Neuronal stem cell (in vitro differentiated cells): ENCODE measurements around the gene MSX2. TPM values are rescaled to one million over a fixed set of nuclear protein-coding genes. Genes with fewer than 3 reads are reported as not detected.
A peak's percentile ranks its signal among the peaks of the same experiment; 100 is the strongest.

Source experiments
- DNase-seq: peaks from one replicate; pipeline ENCODE4 v3.0.0-alpha.2; 2013; ENCODE audit warnings: low spot score
- H2AFZ ChIP-seq: one replicate; pipeline ENCODE4 v1.6.1; 2013; ENCODE audit warnings: mild to moderate bottlenecking, low read length, inconsistent platforms
- H2AK5ac ChIP-seq: 2 replicates; pipeline ENCODE4 v1.6.1; 2013; ENCODE audit warnings: low read depth, mild to moderate bottlenecking, inconsistent platforms, low read length, moderate library complexity, mixed read lengths
- H2BK120ac ChIP-seq: 2 replicates; pipeline ENCODE4 v1.6.1; 2013; ENCODE audit warnings: low read depth, mild to moderate bottlenecking, inconsistent platforms, low read length, moderate library complexity, mixed read lengths
- H2BK12ac ChIP-seq: one replicate; pipeline ENCODE4 v1.6.1; 2013; ENCODE audit warnings: low read length, inconsistent platforms
- H2BK15ac ChIP-seq: 2 replicates; pipeline ENCODE4 v1.6.1; 2013; ENCODE audit warnings: mild to moderate bottlenecking, low read length, inconsistent platforms, mixed read lengths
- H2BK5ac ChIP-seq: one replicate; pipeline ENCODE4 v1.6.1; 2013; ENCODE audit warnings: inconsistent platforms, mild to moderate bottlenecking, low read length, moderate library complexity
- H3K14ac ChIP-seq: one replicate; pipeline ENCODE4 v1.6.1; 2013; ENCODE audit warnings: low read length, inconsistent platforms
- H3K18ac ChIP-seq: 2 replicates; pipeline ENCODE4 v1.6.1; 2013; ENCODE audit warnings: low read length, inconsistent platforms
- H3K23ac ChIP-seq: 2 replicates; pipeline ENCODE4 v1.6.1; 2013; ENCODE audit warnings: low read depth, mild to moderate bottlenecking, mixed read lengths, low read length, inconsistent platforms; ENCODE audit not compliant: poor library complexity
- H3K27ac ChIP-seq: replicated peaks from 3 replicates; pipeline ENCODE4 v1.5.1; 2013; ENCODE audit warnings: low read length, inconsistent platforms
- H3K27me3 ChIP-seq, 3 experiments: 2 replicates each; pipeline ENCODE4 v1.6.1; 2013; ENCODE audit warnings: low read length in 3 of 3, mild to moderate bottlenecking in 2 of 3, inconsistent platforms in 1 of 3, low read depth in 1 of 3, mixed read lengths in 1 of 3, moderate library complexity in 1 of 3; ENCODE audit not compliant: control insufficient read depth in 3 of 3, insufficient read depth in 3 of 3
- H3K36me3 ChIP-seq, 2 donors: replicated peaks in 1 of 2; 2 replicates each; pipeline ENCODE4 v1.6.1; 2013; ENCODE audit warnings: low read length in 2 of 2; ENCODE audit not compliant: control insufficient read depth in 2 of 2, insufficient read depth in 2 of 2
- H3K4ac ChIP-seq: 2 replicates; pipeline ENCODE4 v1.6.1; 2013; ENCODE audit warnings: inconsistent platforms, mild to moderate bottlenecking, low read length, moderate library complexity
- H3K4me1 ChIP-seq, 2 donors: 1 replicate in 1 of 2; 2 replicates in 1 of 2; pipeline ENCODE4 v1.6.1; 2013; ENCODE audit warnings: low read length in 2 of 2, low read depth in 1 of 2; ENCODE audit not compliant: control insufficient read depth in 2 of 2, insufficient read depth in 1 of 2
- H3K4me2 ChIP-seq: one replicate; pipeline ENCODE4 v1.6.1; 2013; ENCODE audit warnings: mild to moderate bottlenecking, low read length, inconsistent platforms; ENCODE audit not compliant: insufficient read depth, poor library complexity, severe bottlenecking
- H3K4me3 ChIP-seq, 2 donors: 2 replicates each; pipeline ENCODE4 v1.5.1; 2013; ENCODE audit warnings: low read length in 2 of 2, mild to moderate bottlenecking in 2 of 2, inconsistent platforms in 1 of 2, moderate library complexity in 1 of 2
- H3K79me1 ChIP-seq: one replicate; pipeline ENCODE4 v1.6.1; 2013; ENCODE audit warnings: low read depth, mild to moderate bottlenecking, inconsistent platforms, low read length, moderate library complexity
- H3K9ac ChIP-seq: one replicate; pipeline ENCODE4 v1.6.1; 2013; ENCODE audit warnings: mild to moderate bottlenecking, low read depth, low read length, inconsistent platforms; ENCODE audit not compliant: poor library complexity
- H3K9me3 ChIP-seq, 2 donors: replicated peaks in 1 of 2; 2 replicates each; pipeline versions ENCODE3 to v1.6.1; 2013; ENCODE audit warnings: low read length in 2 of 2, mild to moderate bottlenecking in 2 of 2, inconsistent platforms in 1 of 2, low read depth in 1 of 2, mixed read lengths in 1 of 2, moderate library complexity in 1 of 2; ENCODE audit not compliant: control insufficient read depth in 2 of 2, insufficient read depth in 1 of 2
- H4K8ac ChIP-seq: one replicate; pipeline ENCODE4 v1.6.1; 2013; ENCODE audit warnings: low read depth, mild to moderate bottlenecking, inconsistent platforms, low read length, moderate library complexity
- H4K91ac ChIP-seq: one replicate; pipeline ENCODE4 v1.6.1; 2013; ENCODE audit warnings: low read length, low read depth, mild to moderate bottlenecking, inconsistent platforms; ENCODE audit not compliant: poor library complexity
- WGBS, 2 donors: extraction: QIAGEN DNeasy Blood & Tissue Kit; methylation state at CpG; one replicate each; pipeline ENCODE4 v1.1.7; 2013; ENCODE audit warnings: missing lambda C conversion rate in 2 of 2, mixed read lengths in 1 of 2; ENCODE audit not compliant: insufficient read length in 2 of 2, insufficient replicate concordance in 1 of 2; ENCODE audit errors: extremely low coverage in 2 of 2; 5-methylcytosine and 5-hydroxymethylcytosine counted together
- polyA plus RNA-seq, 2 experiments: library from polyadenylated mRNA; stranded (reverse); fragments of 200-250 nt; gene quantifications; one replicate each; pipeline ENCODE4 v1.2.3, GENCODE V29; 2013

MSX2 gene
- 0.46 TPM for polyA plus RNA-seq (2013, experiment 1 of 2)
- 0.54 TPM for polyA plus RNA-seq (2013, experiment 2 of 2)

- DNase-seq: peak; percentile 91
- peaks cover 54 to 97% (median 90%) of the 10 kb centered on the region in 3 experiments for H3K27me3 ChIP-seq
- no peak within 1 kb of the TSS for H3K27ac ChIP-seq
Measured at GRCh38 chr5:174724484-174725260, at the start of gene MSX2. Gene MSX2, plus strand, starts transcription at chr5:174724582. Its CDS starts 78 bp downstream, at chr5:174724660.

DNA sequence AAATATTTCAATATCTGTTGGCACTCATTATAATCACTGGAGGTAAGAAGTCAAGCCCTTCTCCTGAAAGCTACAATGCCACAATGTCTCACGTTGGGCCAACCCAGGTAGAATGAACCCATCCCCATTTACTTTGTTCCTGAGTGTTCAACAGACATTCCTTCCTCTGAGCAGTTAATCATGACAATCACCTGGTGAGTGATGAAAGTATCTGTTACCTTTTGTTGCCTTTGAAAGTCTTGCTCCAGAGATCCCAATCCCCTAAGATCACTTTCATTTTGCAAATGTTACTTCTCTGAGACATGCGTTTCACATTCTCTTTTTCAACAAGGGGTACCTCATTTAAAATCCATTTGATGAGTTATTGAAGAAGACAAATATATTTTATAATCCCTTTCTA lies 49.3 kb upstream of the MSX2 start:
- H3K36me3 ChIP-seq: no peaks in the 10 kb centered on the region
- no peak overlapping the region for H3K4ac ChIP-seq
- H3K79me1 ChIP-seq: no peaks in the 10 kb centered on the region
- no peak overlapping the region for H3K14ac ChIP-seq
- no peak overlapping the region for H2BK120ac ChIP-seq
- H3K9me3 ChIP-seq: no peaks in the 10 kb centered on the region
- H2BK15ac ChIP-seq: no peak overlapping the region
- H3K9ac ChIP-seq: no peak overlapping the region
- no CpG with 5 or more reads among the region's 2 CpGs for WGBS, 2 donors
- DNase-seq: no peak
- H3K27ac ChIP-seq: no peak overlapping the region
- no peak overlapping the region for H3K23ac ChIP-seq
- no peaks in the 10 kb centered on the region for H3K27me3 ChIP-seq
- no peak overlapping the region for H4K91ac ChIP-seq
- H2AK5ac ChIP-seq: no peak overlapping the region
- H3K18ac ChIP-seq: no peak overlapping the region
- no peak overlapping the region for H3K4me3 ChIP-seq
- no peak overlapping the region for H3K4me2 ChIP-seq
- H2AFZ ChIP-seq: no peak overlapping the region
- no peak overlapping the region for H2BK12ac ChIP-seq
- H2BK5ac ChIP-seq: no peak overlapping the region
- H3K4me1 ChIP-seq: peaks cover 0 to 2% of the 10 kb centered on the region in 2 donors
- H4K8ac ChIP-seq: no peak overlapping the region

More at GRCh38 chr5:174724484-174725260, at the start of gene MSX2:
- no peak within 1 kb of the TSS for H2BK15ac ChIP-seq
- H3K4me1 ChIP-seq: peaks cover 3 to 8% of the 10 kb centered on the region in 2 donors
- peak within 1 kb of the TSS; percentile 17 for H2AK5ac ChIP-seq
- H2BK5ac ChIP-seq: no peak within 1 kb of the TSS
- peak within 1 kb of the TSS; percentile 18 for H3K18ac ChIP-seq
- WGBS, 2 donors: no CpG with 5 or more reads among the region's 87 CpGs
- no peak within 1 kb of the TSS for H4K91ac ChIP-seq
- H3K79me1 ChIP-seq: no peaks in the 10 kb centered on the region
- H2AFZ ChIP-seq: peak within 1 kb of the TSS; percentile 88
- H4K8ac ChIP-seq: no peak within 1 kb of the TSS
- peak within 1 kb of the TSS; percentile 21 for H3K23ac ChIP-seq
- H3K4me3 ChIP-seq: peak within 1 kb of the TSS; percentile 22 to 76
- peak within 1 kb of the TSS; percentile 5 for H3K14ac ChIP-seq
- H3K4me2 ChIP-seq: peak within 1 kb of the TSS; percentile 85
- peak within 1 kb of the TSS; percentile 24 for H3K9ac ChIP-seq
- no peak within 1 kb of the TSS for H3K4ac ChIP-seq
- H2BK12ac ChIP-seq: peak within 1 kb of the TSS; percentile 42
- H3K9me3 ChIP-seq: no peaks in the 10 kb centered on the region
- no peaks in the 10 kb centered on the region for H3K36me3 ChIP-seq
- H2BK120ac ChIP-seq: no peak within 1 kb of the TSS

GRCh38 chr5:174675916-174676315 lies 48.5 kb upstream of the MSX2 start:
- no peak overlapping the region for H2BK15ac ChIP-seq
- no peak overlapping the region for H4K91ac ChIP-seq
- no peak overlapping the region for H2BK120ac ChIP-seq
- H3K4me1 ChIP-seq: peaks cover 0 to 2% of the 10 kb centered on the region in 2 donors
- no peak overlapping the region for H3K14ac ChIP-seq
- no peak overlapping the region for H2BK5ac ChIP-seq
- H3K4me3 ChIP-seq: no peak overlapping the region
- H3K9me3 ChIP-seq: no peaks in the 10 kb centered on the region
- H3K79me1 ChIP-seq: no peaks in the 10 kb centered on the region
- no peak overlapping the region for H3K18ac ChIP-seq
- no peak overlapping the region for H3K9ac ChIP-seq
- H3K4ac ChIP-seq: no peak overlapping the region
- H2BK12ac ChIP-seq: no peak overlapping the region
- H3K36me3 ChIP-seq: no peaks in the 10 kb centered on the region
- DNase-seq: no peak
- no peaks in the 10 kb centered on the region for H3K27me3 ChIP-seq
- H2AK5ac ChIP-seq: no peak overlapping the region
- H4K8ac ChIP-seq: no peak overlapping the region
- WGBS, 2 donors: no CpG with 5 or more reads among the region's 5 CpGs
- H2AFZ ChIP-seq: no peak overlapping the region
- no peak overlapping the region for H3K27ac ChIP-seq
- H3K23ac ChIP-seq: no peak overlapping the region
- H3K4me2 ChIP-seq: no peak overlapping the region

GRCh38 chr5:174678107-174678506 lies 46.3 kb upstream of the MSX2 start:
- Histone ChIP-seq H3K9me3 (no peaks in the 10 kb centered on the region), H3K4me1 (no peaks in the 10 kb centered on the region), H2AFZ (no peak overlapping the region), H3K27me3 (no peaks in the 10 kb centered on the region), H3K36me3 (no peaks in the 10 kb centered on the region), H3K4me3 (no peak overlapping the region), H3K4me2 (no peak overlapping the region), H3K27ac (no peak overlapping the region), H3K79me1 (no peaks in the 10 kb centered on the region), H4K8ac (no peak overlapping the region), H2BK120ac (no peak overlapping the region), H2AK5ac (no peak overlapping the region), H2BK5ac (no peak overlapping the region), H3K23ac (no peak overlapping the region), H4K91ac (no peak overlapping the region), H3K14ac (no peak overlapping the region), H3K4ac (no peak overlapping the region), H2BK15ac (no peak overlapping the region), H2BK12ac (no peak overlapping the region), H3K18ac (no peak overlapping the region), H3K9ac (no peak overlapping the region)
- no peak for DNase-seq
